Measurements from ENCODE around the gene PDE4B.

The PDE4B gene

DNA sequence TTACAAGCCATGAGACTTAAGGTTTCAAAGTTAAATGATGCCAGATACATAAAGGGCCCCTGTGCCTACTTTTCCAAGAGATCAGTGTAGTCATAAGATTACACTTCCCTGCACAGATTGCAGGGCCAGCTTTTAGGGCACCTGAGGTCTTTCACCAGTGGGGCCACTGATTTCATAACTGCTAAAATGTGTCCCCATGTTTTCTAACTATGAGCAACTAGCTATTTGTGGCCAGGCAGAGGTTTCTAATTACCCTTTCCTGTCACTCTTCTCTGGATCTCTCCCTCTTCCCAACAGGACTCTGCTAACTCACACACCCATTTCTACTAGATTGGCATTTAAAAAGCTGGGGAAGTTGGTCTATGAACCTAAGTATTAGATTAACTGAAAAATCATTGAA lies 534.2 kb downstream of the PDE4B start:
- TF ChIP-seq CTCF (IDR thresholded peaks at IDR 0.05; ENCODE audit: extremely low read depth, missing control alignments), result no peak
- no peak for DNase-seq (ENCODE audit: low spot score)

DNA sequence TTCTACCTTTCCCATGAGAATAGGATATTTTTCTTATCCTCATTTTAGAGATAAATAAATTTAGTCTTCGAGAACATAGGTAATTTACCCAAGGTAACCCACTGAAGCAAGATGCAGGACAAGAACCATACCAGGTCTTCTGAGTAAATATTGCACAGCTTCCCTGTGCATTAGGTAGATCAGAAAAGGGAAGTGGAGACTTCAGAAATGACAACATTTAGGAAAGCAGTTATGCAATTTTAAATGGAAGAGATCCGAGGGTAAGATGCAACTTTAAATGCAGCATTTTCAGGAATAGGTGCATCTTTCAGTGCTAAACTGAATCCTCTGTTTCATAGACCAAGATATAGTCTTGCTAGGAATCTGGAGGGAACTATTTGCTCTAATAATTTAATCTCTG lies 534.9 kb downstream of the PDE4B start:
- TF ChIP-seq CTCF (IDR thresholded peaks at IDR 0.05; ENCODE audit: extremely low read depth, missing control alignments), result no peak
- no peak for DNase-seq (ENCODE audit: low spot score)

GRCh38 chr1:66328896-66329295 lies 536.2 kb downstream of the PDE4B start:
- DNase-seq (ENCODE audit: low spot score), result no peak
- TF ChIP-seq CTCF (IDR thresholded peaks at IDR 0.05; ENCODE audit: extremely low read depth, missing control alignments), result no peak

DNA sequence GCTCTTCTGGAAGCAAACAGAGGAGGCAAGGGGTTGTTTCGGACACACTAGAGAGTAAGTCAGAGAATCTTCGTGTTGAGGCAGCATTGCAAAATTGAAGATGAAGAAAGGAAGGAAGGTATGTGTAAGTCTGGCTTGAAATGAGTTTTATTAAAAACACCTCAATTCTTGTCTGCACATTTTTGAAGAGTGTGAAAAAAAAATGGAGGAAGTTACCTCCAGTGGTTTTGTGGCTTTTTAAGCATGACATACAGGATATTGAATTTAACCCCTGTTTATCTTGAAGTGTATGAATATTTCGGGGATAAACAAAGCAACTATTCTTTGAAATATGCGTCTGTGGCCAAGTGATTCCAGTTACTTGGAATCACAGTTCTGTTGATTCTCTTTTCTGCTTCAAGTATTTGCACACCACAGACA lies 538.0 kb downstream of the PDE4B start:
- no peak for DNase-seq (ENCODE audit: low spot score)
- TF ChIP-seq CTCF (IDR thresholded peaks at IDR 0.05; ENCODE audit: extremely low read depth, missing control alignments), result no peak

GRCh38 chr1:66331658-66332547 lies 539.2 kb downstream of the PDE4B start:
- TF ChIP-seq CTCF (IDR thresholded peaks at IDR 0.05; ENCODE audit: extremely low read depth, missing control alignments), result no peak
- DNase-seq (ENCODE audit: low spot score), result no peak

- no peak for DNase-seq (ENCODE audit: low spot score)
- TF ChIP-seq CTCF (IDR thresholded peaks at IDR 0.05; ENCODE audit: extremely low read depth, missing control alignments), result no peak
These were observed 539.8 kb downstream of the PDE4B start for GRCh38 chr1:66332548-66332901.

DNA sequence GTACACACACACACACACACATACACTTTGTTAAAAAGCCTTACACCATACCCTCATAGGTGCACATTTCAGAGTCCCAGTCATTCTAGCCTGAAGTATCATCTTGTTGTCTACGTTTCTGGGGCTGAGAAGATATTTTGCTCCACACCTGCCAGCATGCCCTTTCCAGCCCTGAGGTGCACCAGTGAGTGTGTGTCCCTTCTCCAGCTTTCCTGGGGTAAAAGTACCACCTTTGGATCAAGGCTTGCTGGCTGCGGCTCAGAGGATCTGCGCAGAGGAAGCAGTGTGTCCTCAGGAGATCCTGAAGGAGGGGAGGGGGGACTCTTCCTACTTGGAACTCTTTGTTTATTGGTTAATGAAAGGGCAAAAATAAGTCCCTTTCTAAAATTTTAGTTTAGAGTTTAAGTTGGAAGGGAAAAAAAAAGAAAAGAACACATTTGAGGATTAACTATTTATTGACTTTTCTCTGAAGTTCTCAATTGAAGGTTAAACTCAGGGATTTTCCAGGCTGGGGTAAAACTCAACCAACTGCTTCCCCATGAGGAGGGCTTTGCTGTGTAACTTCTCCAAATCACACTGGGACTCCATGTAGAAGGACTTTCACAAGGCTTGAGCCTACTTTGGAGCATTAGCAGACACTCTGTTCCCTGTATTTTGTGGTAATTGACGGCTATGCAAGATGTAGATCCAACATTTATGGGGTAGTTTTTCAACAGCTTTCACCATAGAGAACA lies 540.9 kb downstream of the PDE4B start:
- TF ChIP-seq CTCF (IDR thresholded peaks at IDR 0.05; ENCODE audit: extremely low read depth, missing control alignments), result no peak
- no peak for DNase-seq (ENCODE audit: low spot score)

Measured in GM20000 (cell line).